Activated CD4-positive, alpha-beta T cell treated with anti-CD3 and anti-CD28 coated beads for 4 hours (primary cell): ENCODE data around the gene DUSP1.
A peak's percentile ranks its signal among the peaks of the same experiment; 100 is the strongest.

Experiments used
- DNase-seq, 2 donors: peaks; one replicate each; pipeline ENCODE4 v3.0.0-alpha.2; 2020

Gene DUSP1

DNA sequence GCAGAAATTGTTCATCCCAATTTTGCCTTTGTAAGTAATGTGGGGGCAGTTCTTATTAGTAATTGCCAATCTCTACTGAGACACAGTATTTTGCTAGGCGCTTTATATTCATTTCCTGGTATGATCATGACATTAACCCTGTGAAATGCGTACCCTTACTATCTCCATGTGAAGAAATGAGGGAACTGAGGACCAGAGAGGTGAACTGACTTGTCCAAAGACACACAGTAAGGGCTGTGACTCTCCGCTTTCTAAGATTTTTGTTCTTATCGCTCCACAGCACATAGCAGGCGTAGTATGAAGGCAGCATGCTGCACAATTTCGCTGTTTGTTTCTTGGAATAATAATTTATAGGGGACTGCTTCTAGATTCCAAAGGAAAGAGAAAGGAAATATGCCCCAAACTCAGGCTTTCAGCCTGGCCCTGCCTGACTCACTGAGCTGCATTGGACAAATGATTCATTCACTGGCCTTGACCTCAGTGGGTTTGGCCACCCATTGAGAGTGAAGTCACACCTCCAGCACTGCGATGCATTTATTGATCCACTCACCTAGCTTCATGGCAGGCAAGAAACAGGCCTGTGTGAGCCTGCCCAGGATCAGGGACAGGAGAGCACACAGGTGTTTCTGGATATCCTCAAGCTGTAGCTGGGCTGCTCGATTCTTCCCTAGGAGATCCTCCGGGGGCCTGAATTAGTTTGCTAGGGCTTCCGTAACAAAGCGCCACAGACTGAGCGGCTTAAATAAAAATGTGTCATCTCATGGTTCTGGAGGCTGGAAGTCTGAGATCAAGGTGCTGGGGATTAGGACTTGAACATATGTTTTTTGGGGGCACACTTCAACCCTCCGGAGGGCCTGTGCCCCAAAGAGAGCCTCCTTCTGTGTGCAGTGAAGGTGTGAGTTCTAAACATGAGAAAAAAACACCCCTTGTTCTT lies 7.2 kb upstream of the DUSP1 start:
- no peak for DNase-seq

DNA sequence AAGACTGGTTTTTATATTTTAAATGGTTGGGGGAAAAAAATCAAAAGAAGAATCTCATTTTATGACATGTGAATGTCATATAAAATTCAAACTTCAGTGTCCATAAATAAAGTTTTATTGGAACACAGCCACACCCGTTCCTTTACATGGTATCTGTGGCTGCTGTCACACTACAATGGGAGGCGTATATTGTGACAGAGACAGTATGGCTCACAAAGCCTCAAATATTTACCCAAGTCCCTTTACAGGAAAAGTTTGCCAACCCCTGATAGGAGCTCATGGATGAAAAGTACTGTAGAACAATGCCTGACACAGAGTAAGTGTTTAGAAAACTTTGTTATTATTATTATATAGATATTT lies 5.2 kb upstream of the DUSP1 start:
- DNase-seq: no peak

DNA sequence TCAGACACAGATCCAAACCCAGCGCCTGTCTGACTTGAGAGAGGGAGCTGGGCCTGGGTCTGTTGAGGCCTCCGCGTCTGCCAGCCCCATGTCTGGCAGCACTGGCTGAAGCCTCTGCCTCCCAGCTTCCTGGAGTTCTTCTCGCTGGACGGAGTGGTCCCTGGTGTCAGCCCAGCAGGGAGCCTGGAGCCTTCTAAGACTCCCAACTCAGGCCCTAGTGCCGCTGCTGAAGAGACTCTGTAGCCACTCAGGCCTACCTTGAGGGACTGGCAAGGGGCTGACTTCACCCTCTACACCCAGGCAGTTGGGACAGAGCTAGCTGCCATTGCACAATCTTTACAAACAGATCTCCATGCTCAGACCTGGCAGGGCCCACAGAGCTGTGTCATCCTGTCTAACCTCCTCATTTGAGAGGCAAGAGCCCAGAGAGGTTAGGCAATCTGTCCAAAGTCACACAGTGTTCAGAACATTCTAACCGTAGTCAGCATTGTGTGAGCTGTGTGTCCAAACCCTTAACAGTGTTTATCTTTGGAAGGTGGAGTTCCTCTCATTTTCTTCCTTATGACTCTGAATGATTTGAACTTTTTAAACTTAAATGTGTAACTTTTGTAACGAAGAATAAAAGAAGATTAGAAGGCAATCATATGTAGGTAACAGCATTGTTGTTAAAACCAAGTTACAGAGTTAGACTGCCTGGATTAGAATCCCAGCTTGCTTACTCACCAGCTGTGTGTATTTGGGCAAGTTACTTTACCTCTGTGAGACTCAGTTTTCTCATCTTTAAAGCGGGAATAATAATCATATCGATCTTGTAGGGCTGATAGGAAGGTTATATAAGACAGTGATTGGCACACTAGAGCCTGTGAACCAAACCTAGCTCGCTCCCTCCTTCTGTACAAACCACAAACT lies 4.6 kb upstream of the DUSP1 start:
- no peak for DNase-seq

DNA sequence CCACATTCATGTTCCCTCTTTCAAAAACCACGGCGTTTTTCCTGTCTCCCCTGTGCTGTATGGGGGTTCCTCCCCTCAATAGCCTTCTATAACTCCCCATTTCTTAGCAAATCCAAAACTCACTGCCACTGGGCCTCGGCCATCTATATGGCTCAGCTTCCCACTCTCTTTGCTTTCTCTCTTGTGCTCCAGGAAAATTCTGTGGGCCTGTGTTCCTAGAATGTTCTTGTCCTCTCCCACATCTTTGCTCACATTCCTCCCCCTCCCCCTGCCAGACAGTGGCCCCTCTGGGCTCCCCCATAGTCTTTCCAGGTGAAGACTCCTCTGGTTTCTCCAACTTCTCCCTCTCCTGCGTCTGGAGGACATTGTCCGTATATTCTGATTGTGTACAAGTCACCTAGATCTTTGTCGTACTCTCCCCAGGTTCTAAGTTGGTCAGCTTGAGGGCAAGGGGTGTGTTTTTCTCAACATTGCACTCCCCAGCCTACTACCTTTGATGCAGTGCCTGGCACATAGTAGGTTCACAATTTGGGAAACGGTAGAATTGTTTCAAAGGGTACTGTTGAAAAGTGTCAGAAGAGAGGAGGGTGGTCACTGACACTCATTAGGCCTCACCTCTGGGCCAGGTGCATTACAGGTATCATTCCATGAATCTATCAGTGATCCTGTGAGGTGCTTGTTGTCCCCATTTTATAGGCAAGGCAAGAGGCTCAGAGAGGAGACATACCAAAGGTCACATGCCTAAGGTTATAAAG lies 3.7 kb upstream of the DUSP1 start:
- DNase-seq: no peak

DNA sequence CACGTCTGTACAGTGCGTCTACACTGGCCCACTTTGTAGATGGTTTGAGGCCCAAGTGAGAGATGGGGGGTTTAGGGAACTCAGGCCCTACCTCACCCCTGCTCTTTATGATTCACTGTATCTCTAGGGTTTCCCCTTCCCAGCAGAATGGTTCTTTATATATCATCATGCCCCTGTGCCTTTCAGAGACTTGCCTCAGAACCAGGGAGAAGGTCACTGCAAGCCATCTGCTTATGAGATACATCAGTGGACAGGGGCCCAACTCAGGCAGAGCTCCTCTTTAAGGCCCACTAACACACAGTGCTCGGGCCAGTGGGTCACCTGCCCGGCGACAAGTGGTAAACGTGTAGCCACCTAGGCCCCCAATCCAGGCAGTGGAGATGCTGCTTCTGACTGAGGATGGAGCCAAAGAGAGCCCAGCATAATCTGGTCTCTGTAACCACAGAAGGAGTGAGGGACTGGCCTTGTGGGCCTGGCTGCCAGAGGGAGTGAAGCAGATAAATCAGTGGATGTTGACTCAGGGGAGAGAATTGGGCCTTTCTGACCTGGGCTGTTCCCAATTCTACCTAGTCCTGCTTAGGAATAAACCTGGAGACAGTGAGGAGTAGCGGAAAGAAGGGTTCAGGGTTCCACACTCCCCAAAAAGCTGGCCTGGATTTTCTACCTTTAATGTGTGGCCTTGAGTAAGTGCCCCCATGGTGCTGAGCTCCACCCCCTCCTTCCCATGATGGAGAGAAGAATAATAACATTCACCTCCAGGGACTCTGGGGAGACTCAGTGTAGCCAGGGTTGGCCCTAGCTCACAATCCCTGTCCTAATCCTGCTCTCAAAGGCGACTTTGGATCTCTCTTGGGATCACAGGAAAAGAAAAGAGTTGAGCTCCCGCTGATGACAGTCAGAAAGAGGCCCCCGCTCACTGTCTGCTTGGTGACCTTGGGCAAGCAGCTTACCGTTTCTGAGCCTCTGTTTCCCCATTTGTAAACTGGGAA lies 2.8 kb upstream of the DUSP1 start:
- no peak for DNase-seq

DNA sequence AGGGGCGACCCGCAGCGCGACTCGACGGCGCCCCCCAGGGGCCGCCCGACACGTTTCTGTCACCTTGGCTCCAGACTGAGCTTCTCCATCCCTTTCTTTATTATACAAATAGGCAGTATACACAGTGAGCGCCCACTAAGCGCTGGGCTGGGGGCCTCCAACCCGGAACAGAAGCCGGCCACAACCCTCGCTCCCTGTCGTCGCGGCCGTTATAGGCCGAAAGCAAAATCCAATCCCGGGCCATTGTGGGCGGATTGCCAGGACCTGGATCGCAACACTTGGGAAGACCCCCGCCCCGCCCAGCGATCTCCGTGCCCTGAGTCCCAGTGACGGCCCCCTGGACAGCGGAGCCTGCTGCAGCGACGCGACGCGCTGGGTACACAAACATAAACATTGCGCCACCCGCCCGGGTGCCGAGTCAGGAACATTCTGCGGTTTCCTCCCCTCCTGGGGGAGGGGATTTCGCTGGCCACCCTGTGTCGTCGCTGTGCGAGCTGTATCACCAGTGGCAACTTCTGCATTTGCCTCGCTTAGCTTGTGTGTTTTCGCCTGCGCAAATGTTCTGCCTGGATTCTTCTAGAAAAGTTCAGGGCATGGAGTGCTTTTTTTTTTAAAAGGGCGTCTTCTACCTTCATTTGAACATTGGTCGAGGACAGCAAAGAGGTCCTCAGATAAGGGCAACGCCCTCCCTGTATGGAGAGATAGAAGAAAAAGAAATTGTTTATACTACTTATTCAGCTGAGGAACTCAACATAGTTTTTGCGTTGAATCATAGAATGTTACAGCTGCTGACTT lies 1.3 kb upstream of the DUSP1 start:
- DNase-seq: peak; percentile 71 to 73

DNA sequence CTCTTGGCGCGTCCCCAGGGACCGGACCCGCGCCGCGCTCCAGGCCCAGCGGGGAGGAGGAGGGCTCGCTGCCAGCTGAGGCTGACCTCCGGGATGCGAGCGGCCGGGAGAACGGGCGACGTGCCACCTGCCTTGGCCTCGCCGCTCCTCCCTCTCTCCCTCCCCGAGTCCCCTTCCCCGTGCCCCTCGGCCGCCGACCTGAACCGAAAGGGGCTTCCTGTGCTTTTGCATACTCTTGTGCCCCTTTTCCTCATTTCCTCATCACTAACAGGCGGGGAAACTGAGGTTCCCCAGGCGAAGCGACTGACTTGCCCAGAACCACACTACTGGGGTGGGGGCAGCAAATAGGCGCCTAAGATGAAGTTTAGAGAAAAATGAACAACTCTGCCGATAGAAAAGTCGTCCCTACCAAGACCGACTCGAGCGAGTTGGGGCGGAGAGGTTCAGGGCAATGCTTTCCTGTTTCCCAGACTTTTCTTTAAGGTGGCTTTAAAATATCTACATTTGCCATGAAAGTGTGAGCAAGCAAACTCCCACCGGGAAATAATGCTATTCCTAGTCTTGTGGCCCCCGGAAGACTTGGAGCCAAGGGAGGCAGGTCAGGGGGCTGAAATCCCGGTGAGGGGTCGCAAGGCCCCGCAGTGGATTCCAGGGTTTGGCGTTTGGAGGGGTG lies 580 bp upstream of the DUSP1 start:
- peak in 1 of 2 donors; percentile 37 for DNase-seq

DNA sequence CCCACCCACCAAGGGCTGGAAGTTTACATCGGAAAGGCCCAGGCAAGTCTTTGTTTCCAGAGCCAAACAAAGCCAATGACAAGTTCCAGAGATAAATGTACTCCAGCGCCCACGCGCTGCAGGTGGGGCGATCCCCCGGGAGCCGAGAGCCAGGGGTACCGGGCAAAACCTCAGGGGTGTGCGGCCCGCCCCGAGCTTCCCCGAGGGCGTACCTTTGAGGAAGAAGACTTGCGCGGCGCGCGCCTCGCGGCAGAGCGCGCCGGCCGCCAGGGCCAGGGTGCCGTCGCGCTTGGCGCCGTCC lies 671 bp downstream of the DUSP1 start:
- DNase-seq: peak in 1 of 2 donors; percentile 36

DNA sequence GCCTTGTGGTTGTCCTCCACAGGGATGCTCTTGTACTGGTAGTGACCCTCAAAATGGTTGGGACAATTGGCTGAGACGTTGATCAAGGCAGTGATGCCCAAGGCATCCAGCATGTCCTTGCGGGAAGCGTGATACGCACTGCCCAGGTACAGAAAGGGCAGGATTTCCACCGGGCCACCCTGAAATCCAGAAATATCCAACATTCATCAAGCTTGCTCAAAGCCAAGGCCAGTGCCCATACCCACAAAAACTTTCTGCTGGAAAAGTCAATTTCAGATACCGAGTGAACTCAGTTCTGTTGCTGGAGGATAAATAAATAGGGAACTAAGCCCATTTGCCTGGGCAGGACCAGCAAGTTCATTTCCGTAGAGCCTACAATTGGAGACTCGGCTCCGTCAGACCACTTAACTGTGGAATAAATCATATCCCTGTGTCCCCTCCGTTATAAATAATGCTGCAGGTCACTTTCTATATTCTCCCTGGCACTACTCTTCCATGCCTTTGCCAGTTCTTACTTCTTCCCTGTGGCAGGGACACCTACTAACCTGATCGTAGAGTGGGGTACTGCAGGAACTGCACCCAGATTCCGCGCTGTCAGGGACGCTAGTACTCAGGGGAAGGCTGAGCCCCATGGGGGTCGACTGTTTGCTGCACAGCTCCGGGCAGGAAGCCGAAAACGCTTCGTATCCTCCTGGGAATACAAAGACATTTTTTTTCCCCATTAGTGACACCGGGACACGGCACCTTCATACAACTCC lies 1.2 kb downstream of the DUSP1 start:
- peak in 1 of 2 donors; percentile 18 for DNase-seq

DNA sequence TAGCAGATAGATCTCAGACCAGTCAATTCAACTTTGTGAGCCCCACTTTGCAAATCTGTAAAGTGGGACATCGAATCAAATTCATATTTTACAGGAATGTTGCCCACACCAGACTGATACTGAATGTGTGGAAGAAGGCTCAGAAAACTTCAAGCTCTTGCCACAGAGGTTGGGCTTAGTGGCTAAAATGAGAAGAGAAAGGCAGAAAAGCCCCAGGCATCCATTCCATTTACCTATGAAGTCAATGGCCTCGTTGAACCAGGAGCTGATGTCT lies 1.7 kb downstream of the DUSP1 start:
- DNase-seq: no peak

DNA sequence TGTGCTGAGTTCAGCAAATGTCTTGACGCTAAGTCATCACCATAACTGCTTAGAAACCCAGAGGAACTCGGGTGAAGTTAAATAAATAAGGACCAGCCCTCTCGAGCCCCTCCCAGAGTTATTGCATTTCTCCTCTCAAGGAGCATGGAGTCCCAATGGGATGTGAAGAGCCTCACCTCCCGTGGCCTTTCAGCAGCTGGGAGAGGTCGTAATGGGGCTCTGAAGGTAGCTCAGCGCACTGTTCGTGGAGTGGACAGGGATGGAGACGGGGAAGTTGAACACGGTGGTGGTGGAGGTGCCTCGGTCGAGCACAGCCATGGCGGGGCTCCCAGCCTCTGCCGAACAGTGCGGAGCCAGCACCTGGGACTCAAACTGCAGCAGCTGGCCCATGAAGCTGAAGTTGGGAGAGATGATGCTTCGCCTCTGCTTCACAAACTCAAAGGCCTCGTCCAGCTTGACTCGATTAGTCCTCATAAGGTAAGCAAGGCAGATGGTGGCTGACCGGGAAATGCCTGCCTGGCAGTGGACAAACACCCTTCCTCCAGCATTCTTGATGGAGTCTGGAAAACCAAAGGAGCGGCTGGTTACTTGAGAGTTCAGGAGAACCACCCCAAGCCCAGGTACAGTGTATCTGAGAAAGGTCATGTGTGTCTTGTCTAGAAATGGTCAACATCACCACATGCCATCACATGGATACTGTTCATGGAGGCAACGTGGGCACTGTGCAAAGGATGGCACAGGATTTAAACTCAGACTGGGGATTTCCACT lies 2.2 kb downstream of the DUSP1 start:
- no peak for DNase-seq

DNA sequence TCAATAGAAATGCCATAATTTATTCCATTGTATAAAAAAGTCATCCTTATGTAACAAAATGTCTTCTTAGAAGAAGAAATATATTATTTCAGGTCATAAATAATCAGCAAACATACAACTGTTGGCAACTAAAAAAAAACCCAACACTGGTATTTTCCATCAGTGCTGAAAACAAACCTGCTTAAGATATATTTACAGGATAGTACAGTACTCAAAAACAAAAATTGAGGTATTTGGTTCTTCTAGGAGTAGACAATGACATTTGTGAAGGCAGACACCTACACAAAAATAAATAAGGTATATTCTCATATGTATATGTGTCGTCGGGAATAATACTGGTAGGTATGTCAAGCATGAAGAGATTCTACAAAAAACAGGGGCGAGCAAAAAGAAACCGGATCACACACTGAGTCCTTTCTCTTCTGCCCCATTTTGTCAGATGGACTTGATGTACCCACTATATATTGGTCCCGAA lies 2.9 kb downstream of the DUSP1 start:
- no peak for DNase-seq

DNA sequence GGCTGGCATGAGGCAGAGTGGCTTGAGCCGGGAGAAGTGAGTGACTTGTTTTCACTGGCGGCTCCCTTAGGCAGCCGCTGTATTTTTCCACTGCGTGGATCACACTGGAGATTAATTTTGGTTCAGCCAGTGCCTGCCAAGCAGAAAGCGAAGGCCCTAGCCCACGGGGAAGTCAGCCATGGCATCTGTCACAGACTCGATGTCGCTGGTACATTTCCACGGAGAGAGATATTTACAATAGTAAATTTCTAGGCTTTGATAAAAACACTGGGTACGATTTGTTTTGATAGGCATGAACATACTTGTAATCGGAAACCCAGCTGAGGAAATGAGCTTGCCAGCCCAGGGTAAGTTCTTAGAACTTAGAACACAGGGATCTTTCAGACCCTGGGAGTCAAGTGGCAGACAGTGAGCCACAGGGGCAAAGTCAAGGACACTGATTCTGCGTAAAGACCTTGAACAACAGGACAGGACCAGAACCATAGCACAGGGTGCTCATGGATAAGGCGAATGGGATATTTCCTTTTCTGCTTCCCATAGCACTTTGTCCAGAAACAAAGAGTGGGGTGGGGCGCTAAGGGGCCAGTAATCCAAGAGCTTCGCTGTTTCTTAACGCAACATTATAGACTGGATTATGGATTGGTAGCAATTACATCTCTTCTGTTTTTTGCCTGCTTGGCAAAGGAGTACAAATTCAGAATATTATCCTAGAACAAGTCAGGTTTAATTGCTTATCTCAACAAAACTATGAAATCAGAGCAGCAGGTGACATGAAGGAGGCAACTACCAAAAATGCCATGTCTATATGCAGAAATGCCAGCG lies 4.5 kb downstream of the DUSP1 start:
- DNase-seq: no peak

DNA sequence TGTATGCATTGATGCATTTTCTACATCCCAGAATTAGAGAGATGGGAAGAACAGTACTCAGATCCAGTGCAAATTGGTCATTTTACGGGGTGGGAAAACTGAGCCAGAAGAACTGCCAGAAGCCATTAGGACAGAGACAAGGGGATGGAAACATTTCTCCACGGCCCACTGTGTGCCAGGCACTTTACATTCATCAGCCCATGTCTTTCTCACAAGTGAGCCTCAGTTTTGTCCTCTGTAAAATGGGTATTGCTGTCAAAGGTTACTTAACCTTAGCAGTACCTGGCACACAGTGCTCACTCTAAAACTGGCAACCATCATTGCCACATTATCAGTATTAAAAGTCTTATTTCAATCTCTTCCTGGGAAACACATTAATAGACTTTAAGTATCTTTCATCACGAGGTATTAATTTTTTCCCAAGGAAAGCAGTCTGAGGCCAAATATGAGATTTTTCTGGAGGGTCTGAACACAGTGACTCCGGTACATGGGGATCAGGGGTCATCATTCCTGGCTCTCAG lies 5.2 kb downstream of the DUSP1 start:
- DNase-seq: no peak

DNA sequence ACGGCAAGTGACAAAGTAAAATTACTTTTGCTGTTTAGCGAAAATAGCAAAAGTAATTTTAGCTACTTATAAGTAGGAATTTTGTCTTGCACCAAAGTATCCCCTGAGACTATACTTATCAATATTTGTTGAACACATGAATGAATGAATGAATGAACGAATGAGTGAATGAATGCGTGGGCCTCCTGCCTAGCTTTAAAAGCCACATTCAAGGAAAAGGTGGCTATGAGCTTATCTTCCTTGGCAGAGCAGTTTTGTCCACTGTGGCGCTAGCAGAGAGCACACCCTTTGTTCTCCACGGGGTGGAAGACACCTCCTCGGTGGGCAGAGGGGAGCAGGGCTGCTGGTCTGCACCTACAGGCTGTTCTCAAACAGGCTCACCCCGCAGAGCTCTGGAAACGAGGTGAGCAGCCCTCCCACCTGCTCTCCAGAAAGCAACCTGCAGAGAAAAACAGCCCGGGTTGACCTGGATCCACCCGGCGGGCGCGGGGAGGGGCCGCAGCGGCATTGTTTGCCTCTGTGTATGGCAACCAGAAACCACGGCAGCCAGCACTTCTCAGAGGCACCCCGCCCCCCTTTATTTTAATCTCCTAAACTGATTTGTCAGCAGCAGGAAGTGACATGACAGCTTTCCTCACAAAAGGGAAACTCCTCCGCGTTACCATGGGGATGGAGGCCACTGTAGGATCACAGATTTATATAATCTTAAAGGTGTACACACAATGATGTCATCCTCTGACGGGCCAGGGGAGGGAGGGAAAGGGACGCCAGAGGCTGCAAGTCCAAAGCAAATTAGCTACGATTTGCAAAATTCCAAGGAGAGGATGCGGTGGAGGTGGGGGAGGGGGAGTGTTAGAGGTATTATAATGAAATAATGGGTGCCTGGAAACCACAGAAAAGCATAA lies 5.9 kb downstream of the DUSP1 start:
- DNase-seq: peak; percentile 95 to 96

DNA sequence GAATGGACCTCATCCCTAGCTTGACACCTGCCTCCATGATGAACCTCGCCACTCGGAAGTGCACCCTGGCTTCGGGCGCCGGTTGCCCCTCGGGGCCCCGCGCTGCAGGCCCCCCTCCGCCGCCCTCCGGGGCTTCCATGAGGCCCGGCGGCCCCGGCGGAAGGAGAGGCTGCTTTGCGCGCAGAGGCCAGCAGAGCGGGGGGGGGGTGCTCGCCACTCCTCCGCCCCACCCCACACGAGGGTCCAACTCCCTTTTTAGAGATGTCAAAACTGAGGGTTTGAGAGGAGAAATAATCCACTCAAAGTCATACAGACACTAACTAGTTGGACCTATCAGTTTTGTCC lies 7.9 kb downstream of the DUSP1 start:
- no peak for DNase-seq
